ENCODE results near the gene CLEC18B.
A peak's percentile ranks its signal among the peaks of the same experiment; 100 is the strongest.
"Not testable (repeated sequence)": the region's sequence is repeated elsewhere in the genome, so short reads cannot be mapped to it uniquely, and the experiment has no call there.

The CLEC18B gene

GRCh38 chr16:74443624-74444346, 22.5 kb upstream of the CLEC18B start:
- DNase-seq (ENCODE audit: low spot score): not testable (repeated sequence)

- no peak for DNase-seq (ENCODE audit: low spot score)
Observed at GRCh38 chr16:74439685-74440084, 18.4 kb upstream of the CLEC18B start.

DNA sequence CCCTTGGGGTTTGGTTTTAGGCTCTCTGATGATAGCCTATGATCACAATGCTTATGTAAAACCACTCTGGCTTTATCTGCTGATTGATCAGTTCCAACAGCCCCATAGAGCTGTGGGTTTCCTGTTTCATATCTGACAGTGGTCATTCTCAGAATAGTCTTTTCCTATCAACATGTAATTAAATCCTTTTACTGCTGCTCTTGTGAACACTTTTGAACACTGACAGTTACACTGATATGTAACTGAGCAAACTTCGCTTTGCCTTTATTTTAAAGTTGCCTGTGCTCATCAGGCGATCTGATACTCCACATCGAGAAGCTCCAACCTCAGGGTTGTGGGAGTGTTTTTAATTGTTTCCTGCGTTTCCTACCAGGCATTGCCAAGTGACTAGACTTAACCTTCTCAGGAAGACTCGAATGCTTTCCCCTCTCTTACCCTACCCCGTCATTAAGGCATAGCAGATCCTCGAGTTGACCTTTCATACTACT, 17.3 kb upstream of the CLEC18B start:
- no peak for DNase-seq (ENCODE audit: low spot score)

DNA sequence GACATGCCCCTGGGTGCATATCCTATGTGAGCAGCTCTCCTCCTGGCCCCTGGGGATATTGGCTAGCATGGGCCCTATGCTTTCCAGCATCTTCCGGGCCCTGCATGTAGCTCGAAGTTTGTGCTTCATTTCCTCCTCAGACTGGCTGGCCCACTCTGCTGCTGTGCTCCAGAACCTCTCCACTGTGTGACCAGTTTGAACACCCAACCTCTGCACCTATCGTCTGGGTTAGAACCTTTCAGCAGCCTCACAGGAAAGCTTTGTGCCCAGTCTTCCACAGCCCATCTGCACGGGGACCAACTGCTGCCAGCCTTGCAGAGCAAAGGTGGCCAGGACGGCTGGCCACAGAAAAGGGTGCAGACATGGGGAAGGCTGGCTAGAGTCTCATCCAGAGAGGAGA, 10.2 kb upstream of the CLEC18B start:
- DNase-seq (ENCODE audit: low spot score): no peak

DNA sequence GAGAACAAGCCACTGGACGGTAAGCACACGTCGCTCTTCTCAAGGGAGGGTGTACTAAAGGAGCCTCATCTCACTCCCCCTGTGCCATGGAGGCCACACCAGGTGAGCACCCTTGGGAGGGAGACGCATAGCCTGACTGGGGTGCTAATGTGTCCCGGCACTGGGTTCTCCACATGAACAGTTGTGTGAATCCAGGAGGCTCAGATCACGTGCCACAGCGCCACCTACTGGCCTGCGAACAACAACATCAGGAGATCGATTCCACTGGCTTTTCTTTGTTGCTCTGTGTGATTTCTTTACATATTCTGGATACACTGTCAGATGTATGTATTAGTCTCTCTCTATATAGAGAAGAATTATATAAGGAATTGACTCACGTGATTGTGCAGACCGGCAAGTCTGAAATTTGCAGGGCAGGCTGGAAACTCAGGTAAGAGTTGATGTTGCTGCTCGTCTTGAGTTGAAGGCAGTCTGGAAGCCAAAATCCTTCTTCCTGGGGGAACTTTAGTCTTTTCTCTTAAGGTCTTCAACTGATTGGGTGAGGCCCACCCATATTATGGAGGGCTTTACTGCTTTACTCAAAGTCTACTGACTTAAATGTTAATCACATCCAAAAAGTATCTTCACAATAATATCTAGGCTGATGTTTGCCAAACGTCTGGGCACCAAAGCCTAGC, 8.9 kb upstream of the CLEC18B start:
- peak; percentile 50 for DNase-seq (ENCODE audit: low spot score)

- DNase-seq (ENCODE audit: low spot score): not testable (repeated sequence)
Observed at GRCh38 chr16:74428493-74428892, 7.2 kb upstream of the CLEC18B start.

DNA sequence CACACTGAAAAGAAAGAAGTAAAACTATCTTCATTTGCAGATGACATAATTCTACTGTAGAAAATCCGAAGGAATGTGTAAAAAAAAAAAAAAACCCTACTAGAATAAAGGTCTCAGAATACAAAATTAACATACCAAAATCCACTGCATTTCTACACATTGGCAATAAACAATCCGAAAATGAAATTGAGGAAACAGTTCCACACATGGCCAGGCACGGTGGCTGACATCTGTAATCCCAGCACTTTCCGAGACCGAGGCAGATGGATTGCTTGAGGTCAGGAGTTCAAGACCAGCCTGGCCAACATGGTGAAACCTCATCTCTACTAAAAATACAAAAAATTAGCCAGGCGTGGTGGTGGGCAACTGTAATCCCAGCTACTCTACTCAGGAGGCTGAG, 4.5 kb upstream of the CLEC18B start:
- DNase-seq (ENCODE audit: low spot score): not testable (repeated sequence)

- not testable (repeated sequence) for DNase-seq (ENCODE audit: low spot score)
Observed at GRCh38 chr16:74423721-74424120, 2.4 kb upstream of the CLEC18B start.

DNA sequence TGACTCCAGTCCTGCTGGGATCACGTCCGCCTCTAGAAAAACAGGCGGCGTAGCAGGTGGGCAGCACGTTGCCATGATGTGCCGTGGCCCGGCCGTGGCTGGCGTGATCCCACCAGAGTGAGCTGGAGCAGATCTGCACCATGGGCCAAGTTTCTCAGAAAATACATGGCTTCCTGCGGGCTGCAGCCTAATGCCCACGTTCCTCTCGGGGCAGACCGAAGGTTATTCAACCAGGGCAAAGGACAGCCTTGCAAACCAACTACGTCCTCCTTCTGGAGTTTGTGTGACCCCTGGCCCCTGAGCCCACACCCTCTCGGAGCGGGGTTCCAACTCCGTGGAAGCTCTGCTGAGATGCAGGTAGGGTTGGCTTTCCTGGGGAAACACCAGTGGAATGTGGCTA, 808 bp upstream of the CLEC18B start:
- not testable (repeated sequence) for DNase-seq (ENCODE audit: low spot score)

DNA sequence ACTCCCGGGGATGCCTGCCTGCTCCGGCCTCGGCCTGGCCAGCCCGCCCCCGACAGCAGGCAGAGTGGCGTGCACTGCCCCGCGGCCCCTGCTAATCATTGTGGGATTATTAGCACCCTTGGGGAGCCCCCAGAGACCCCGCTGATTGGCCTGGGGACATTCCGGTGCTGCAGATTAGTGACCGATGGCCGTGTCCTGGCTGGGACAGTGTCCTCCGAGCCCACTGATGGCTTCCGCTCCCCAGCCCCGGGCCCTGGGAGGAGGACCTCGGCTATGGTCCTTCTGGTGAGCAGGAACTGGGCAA, 156 bp upstream of the CLEC18B start:
- DNase-seq (ENCODE audit: low spot score): not testable (repeated sequence)

GRCh38 chr16:74419811-74420210, 1.5 kb downstream of the CLEC18B start:
- not testable (repeated sequence) for DNase-seq (ENCODE audit: low spot score)

DNA sequence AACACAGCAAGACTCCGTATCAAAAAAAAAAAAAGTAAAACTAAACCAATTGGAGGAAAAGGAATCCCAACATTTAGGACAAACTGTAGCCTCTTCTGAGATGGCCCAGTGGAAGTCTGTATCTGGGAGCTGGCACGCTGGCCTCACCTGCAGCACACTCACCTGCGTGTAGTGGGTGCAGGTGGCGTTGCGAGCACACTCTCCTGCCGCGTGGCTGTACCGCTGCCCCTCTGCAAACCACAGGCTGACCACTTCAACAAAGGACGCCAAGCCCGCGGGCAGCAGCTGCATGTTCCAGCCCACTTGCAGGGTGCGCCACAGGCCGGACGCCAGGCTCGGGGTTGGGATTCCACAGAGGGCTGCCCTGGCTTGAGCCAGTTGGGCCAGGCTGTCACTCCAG, 3.4 kb downstream of the CLEC18B start:
- DNase-seq (ENCODE audit: low spot score): not testable (repeated sequence)

GRCh38 chr16:74413920-74414319, 7.4 kb downstream of the CLEC18B start:
- not testable (repeated sequence) for DNase-seq (ENCODE audit: low spot score)

DNA sequence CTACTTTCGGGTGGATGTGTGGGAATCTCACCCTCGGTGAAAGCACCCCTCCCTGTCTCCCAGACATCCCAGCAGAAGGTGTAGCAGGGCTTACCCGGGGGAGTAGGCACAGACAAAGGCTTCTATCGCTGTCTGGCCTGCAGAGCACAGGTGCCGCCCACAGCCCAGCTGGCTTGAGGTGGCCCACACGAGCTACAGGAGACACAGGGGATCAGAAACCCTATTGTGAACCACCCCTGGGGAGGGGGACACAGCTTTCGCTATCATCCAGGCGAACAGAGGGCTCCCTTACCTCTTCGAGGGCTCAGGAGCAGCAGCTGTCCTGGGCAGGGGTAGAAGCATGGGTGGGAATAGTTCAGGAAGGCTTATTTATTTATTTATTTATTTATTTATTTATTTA, 7.8 kb downstream of the CLEC18B start:
- DNase-seq (ENCODE audit: low spot score): not testable (repeated sequence)

DNA sequence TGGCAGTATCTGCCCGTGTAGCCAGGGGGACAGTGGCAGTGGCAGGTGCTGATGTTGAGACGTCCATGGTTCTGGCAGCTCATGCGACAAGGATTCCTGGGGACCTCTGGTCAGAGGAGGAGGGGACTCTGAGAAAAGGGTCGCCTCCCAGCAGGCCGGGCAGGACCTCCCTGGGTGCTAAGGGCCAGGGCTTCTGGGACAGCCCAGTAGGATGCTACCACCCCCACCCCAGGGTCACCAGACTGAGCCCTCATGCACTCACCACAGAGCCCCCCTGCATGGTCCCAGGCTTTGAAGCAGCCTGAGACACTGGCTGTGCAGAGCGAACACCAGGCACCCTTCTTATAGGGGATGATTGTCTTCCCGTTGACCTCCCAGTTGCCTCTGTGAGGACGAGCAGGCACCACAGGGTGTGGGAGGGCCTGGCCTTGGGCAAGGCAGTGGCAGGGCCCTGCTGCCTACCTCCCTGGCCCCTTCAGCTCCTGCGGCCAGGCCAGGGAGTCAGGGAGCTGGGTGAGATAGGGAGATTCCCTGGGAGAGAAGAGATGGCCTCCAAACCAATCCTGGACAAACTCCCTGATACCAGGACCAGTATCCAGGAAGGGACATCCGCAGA, 8.4 kb downstream of the CLEC18B start:
- not testable (repeated sequence) for DNase-seq (ENCODE audit: low spot score)

- not testable (repeated sequence) for DNase-seq (ENCODE audit: low spot score)
Observed at GRCh38 chr16:74412138-74412774, 9.0 kb downstream of the CLEC18B start.

DNA sequence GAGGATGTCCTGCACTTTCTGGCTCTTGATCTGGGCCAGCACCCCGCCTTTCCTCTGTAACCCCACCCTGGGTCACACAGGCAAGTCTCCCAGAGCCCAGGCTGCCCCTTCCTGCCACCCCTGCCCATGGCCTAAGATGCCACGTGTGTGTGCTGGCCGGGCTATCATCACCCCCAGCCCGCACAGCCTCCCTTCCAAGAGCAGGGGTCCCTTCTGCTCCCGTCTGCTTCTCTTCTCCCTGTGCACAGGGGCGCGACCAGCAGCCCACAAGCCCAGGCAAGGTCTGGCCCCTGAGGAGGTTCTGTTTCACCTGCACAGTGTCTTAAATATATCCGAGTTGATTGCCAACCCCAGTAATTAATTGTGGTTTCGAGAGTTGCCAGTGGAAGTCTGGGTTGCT, 10.3 kb downstream of the CLEC18B start:
- DNase-seq (ENCODE audit: low spot score): not testable (repeated sequence)

DNA sequence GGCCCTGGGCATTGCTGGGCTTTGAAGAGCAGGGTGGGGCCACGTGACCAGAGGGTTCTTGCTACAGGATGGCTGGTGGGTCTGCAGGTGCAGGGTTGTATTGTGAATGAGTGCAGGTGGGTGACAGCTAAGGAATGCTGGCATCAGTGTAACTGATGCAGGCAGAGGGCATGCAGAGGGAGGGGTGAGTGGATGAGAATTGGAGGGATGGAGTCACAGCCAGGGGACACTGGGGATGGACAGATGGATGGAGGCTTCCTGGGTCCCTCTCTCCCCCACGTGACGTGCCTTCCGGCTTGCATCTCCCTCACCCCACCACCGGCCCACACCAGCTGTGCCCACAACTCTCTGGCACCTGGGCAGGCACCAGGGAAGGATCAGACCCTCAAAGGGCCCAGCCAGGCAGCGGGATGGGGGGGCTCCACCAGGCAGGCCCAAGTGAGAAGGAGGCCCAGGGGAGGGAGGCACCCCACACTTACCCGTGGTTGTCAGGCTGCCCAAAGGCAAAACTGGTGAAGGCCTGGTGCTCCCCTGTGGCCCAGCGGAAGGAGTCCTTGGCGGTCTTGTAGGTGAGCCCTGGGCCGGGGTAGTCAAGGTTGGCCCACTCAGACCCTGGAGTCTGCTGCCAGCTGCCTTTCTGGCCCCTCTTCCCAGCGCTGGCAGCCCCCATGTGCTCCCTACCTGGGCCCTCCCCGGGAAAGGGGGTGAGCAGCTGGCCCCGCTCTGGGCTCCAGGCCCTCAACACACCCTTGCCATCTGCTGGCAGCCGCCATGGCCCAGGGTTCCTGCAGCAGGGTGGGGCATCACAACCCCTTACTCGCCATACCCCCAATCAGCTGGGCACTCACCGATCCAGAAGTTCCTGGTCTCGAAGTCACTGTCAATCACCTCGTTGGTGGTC, 11.0 kb downstream of the CLEC18B start:
- not testable (repeated sequence) for DNase-seq (ENCODE audit: low spot score)

- not testable (repeated sequence) for DNase-seq (ENCODE audit: low spot score)
Observed at GRCh38 chr16:74409185-74409981, 11.9 kb downstream of the CLEC18B start.

DNA sequence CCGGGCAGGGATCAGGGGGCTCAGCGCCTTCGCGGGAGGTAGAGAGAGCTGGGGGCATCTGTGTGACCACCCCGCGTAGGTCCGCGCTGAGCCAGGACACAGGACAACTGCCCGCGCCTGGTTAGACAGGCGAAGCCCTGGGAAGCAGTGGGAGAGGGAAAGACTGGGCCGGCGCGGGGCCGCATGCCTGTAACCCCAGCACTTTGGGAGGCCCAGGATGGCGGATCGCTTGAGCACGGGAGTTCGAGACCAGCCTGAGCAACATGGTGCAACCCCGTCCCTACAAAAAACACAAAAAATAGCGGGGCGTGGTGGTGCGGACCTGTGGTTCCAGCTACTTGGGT, 13.9 kb downstream of the CLEC18B start:
- not testable (repeated sequence) for DNase-seq (ENCODE audit: low spot score)

Measured in HuH-7 (cell line).